HUDEP-2 (cell line): Measurements from ENCODE around the gene IRF2BPL.
"Not testable (repeated sequence)": the region's sequence is repeated elsewhere in the genome, so short reads cannot be mapped to it uniquely, and the experiment has no call there.

Experiments used
- DNase-seq, 76 experiments: peaks; one replicate each; lab custom pipeline; 2025; ENCODE audit not compliant: unreplicated experiment in 76 of 76; lab: John Stamatoyannopoulos, UW

The IRF2BPL gene

GRCh38 chr14:77036484-77037214 lies 8.1 kb upstream of the IRF2BPL start:
- no peak for DNase-seq

DNA sequence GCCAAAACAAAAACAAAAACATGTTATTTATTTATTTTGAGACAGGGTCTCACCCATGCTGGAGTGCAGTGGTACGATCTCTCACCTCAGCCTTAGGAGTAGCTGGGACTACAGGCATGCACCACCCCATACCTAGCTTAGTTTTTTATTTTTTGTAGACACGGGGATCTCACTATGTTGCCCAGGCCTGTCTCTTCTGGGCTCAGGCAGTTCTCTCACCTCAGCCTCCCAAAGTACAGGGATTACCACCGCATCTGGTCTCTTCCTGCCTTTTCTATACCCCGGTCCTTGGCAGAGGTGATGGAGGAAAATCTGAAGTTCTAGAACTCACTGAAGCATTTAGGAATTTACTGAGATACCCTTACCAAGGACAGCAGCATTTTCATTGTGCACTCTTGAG lies 6.8 kb upstream of the IRF2BPL start:
- no peak for DNase-seq

DNA sequence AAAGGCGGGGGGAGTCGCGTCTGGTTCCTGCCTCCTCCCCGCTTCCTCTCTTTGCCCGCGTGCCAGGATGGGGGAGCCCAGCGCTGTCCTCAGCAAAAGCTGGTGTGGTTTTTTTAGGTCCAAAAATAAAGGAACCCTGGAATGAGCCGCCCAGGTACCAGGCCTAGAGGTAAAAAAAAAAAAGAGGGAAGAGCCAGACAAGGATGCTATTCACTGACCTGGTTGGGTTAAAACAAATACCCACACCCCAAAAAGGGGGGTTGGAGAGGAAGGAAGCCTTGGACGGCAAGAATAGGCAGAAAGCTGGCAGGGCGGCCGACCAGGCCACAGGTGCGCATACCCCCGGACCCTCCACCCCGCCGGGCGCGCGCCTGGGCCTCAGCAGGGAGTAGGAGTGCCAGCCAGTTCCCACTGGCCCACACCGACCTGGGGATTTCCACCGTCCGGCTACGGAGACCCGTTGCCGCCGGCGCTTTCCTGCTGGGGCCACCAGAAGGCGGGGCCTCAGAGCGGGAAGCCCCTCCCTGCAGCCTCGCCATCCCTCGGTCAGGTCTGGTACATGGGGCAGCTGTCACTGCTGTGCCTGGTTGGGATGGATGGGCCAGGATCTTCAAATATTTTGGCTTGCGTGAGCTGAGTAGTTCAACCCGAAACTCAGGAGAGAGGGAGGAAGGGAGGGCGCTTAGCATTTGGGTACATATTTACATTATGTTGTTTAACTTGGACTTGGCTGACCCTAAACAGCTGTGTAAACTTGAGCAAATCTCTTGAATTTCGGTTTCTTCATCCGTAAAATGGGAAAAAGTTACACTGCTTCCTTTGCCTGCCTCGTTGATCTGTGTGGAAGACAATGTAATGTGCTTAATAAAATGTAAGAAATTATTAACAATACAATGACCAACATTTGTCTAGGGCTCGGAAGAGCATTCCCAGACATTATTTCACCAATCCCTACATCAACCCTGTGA lies 5.4 kb upstream of the IRF2BPL start:
- DNase-seq, result peak in 67 of 76 experiments; percentile 9 to 79 (median 61)

DNA sequence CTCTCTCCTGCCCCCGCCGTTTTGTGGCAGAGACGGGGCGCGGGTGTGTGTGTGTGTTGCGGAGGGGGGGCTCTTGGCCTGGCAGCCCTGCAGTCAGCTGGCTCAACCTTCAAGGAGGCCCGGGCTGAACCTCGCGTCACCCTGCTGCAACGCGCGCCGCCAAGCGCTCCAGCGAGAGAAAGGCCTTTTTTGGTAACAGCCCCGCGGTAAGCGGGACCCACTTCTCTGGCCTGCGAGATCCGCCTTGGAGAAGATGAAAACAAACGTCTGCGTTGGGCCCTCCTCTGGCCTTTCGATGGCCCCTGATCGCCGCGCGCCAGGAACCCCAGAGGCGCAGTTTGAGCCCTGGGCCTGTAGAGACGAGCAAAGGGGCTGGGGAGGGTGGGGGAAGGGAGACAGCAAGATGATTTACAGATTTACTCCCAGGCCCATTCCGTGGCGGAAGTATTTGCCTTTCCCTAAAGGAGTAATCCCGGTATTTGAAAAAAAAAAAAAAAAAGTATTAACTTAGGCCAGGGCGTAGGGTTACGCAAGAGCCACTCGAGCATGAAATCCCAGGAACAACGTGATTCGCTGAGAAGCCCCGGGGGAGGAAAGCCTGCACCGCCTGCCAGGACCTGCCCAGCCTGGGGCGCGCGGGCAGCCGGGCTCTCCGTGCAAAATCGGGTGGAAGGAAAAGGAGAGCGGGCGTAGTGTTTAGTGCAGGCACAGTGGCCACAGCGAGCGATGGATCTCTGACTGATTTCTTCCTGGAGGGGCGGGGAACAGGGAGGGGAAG lies 4.5 kb upstream of the IRF2BPL start:
- DNase-seq, result peak in 63 of 76 experiments; percentile 14 to 81 (median 65)

- no peak for DNase-seq
These were observed 4.0 kb upstream of the IRF2BPL start for GRCh38 chr14:77032491-77032843.

- DNase-seq, result no peak
These were observed 3.4 kb upstream of the IRF2BPL start for GRCh38 chr14:77031759-77032490.

DNA sequence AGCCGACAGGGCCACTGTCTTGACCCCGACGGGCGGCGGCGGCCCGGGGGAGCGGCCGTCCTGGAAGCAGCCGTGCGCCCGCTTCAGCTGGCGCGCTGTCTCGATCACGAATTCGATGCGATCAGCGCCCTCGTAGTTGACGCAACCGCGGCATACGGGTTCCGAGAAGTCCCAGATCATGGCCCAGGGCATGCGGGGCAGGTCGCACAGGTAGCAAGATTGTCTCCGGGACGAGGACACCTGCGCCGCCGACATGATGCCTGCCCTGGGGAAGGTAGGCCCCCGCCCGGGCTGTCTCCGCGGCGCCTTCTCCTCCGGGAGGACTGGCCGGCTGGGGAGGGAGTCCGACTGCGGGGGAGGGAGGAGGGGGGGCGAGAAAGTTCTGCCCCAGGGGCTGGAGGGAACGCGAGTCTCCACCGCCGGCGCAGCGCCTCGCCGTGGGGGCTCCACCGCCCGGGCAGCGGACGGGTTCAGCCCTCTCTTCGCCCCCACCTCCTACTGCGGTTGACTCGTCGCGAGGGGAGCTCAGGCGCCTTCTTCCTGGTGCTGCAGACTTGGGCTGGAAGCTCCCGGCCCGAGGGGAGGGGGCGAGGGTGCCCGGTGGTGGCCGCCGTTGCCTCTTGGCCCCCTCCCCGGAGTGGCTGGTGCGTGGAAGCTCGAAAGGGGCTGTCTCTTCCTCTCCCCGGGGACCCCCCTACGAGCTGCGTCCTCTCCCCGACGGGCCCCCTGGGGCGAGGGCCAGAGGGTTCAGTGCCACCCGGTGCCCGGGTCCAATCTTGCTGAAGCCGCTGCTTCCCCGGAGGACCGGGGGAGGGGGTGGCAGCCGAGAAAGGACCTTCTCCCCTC lies 747 bp downstream of the IRF2BPL start:
- peak in 52 of 76 experiments; percentile 7 to 77 (median 48) for DNase-seq

DNA sequence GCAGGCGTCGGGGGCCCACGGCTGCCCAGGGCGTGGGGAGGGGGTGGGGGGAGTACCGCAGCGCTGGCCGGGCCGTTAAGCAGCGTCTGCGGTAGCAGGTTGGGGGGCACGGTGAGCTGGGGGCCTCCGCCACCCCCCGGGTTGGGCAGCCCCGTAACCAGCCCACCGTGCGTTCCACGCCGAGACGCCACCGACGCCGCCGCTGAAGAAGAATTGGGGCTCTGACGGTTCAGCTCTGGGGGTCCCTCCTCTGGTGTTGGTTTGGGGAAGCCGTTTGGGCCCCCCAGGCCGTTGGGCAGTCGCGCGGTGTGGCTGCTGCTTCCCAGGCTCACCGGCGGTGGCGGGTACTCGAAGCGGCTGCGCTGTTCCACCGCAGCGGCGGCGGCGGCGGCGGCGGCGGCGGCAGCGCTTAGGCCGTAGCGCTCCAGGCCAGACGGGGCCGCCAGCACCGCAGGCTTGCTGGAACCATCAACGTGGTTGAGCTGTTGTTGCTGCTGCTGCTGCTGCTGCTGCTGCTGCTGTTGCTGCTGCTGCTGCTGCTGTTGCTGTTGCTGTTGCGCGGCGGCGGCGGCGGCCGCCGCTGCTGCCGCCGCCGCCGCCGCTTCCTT lies 1.5 kb downstream of the IRF2BPL start:
- DNase-seq, result peak in 28 of 76 experiments; percentile 8 to 55 (median 40)

DNA sequence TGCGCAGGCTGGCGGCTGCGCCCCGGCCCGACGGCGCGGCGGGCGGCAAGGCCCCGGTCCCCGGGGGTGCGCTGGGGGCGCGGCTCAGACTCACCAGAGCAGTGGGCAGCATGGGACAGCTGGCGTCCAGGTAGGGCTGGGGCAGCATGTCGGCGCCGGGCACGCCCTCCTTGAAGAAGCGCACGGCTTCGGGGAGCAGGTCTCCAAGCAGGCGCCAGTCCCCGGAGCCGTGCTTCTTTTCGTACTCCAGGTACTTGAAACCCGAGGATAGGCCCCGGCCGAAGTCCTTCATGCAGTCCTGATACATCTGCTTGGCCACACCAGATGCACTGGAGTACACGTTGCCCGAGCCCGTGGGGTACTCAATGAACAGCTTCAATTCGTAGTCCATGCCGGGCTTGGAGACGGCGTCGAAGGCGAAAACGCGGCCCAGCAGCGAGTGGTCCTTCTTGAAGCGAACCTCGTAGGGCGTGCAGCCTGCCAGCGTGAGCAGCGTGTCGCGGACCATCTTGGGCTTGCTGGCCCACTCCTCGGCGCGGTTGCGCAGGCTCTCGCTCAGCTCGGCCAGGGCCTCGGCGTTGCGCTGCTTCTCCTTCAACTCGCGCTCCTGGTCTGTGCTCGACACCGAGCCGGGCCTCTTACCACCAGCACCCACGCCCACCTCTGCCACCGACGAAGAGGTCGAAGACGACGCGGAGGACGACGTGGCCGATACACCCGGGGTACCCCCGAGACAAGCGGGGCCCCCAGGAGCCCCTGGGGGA lies 2.2 kb downstream of the IRF2BPL start:
- DNase-seq, result no peak

GRCh38 chr14:77025744-77026165 lies 2.8 kb downstream of the IRF2BPL start:
- no peak for DNase-seq

GRCh38 chr14:77024171-77024691 lies 4.3 kb downstream of the IRF2BPL start:
- peak in 1 of 76 experiments; percentile 14 for DNase-seq

DNA sequence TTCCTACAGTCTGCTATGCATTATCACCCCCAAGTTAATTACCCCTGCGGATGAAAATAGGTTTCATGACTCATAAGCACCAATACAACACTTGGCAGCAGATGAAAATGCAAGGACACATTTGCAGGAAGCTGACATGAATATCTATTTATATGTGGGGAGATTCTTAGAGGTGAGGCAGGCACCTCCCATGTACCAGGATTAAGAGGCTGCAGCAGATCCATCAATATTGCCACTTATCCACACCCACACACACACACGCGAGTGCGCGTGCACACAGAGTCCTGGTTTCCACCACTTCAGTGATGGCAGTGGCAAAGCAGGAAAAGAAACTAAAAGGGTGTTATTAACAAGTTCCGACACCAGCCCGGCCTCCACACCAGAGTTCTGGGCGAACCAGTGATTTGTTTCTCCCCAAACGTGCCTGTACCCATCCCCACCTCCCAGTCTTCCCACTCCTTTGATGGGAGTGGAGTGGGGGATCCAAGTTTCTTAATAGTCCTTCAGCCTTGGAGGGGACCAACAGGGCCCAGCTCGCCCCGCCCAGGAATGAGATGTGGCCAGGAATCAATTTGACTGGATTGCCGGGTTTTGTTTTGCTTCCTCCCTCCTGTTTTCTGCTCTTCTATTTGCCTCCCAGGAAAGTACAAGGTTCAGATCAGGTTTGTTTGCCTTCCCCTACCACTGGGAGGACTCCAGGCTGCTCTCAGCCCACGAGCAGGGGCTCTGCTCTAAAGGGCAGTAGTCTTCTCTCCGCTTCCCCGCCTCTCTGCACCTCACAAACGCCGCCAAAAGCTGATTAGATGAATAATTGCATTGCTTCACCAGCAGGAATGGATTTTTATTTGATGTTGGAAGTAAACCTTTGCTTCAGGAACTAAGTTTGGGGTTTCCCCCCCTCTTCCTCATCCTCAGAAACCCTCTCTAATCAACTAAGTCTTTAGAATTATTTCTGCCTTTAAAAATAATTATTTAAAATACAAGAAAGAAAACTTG lies 5.2 kb downstream of the IRF2BPL start:
- DNase-seq, result no peak

DNA sequence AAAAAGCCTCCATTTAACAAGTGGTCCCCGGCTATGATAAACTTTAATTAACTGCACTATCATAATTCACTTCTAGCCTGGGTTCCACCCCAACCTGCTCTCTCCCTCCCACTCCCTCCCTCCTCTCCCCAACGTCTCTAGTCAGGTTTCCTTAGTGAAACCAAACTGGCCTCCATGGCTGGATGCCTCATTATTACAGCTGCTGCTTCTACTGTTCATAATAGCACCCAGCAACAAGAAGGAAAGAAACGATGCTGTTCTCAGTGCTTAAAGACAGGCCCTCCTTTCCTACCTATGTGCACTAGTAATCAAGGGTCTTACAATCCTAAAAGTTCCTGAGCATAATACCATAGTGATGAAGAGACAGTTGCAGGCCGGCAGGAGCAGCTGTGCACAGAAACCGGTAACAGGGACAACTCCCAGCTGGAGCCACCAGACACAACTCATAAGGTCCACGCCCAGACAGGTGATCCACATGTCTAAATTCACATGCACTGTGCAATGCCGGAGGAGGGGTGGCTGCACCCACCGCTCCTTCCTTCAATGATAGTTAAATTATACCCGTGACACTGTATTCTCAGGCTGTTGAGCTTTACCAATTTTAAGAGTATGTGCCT lies 6.2 kb downstream of the IRF2BPL start:
- no peak for DNase-seq

- DNase-seq, result not testable (repeated sequence)
These were observed 7.1 kb downstream of the IRF2BPL start for GRCh38 chr14:77021424-77021823.

DNA sequence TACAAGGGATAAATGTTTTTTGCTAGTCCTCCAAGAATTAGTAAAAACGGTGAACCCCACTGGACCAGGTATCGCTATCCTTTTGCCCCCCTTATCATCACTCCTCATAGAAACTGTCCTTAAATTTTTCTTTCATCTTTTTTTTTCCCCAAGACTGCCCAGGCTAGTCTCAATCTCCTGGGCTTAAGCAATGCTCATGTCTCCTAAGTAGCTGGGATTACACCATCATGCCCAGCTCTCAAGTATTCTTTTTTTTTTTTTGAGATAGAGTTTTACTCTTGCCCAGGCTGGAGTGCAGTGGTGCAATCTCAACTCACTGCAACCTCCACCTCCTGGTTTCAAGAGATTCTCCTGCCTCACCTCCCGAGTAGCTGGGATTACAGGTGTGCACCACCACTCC lies 9.7 kb downstream of the IRF2BPL start:
- no peak for DNase-seq

- DNase-seq, result no peak
These were observed 10.8 kb downstream of the IRF2BPL start for GRCh38 chr14:77017666-77018065.
